ENCODE data around the gene KCNJ16.

Gene KCNJ16

GRCh38 chr17:70132505-70132904, 57.5 kb downstream of the KCNJ16 start:
- no peak for DNase-seq

- DNase-seq, result no peak
Measured at GRCh38 chr17:70134042-70134441, 59.0 kb downstream of the KCNJ16 start.

- no peak for DNase-seq
Measured at GRCh38 chr17:70134777-70135176, 59.8 kb downstream of the KCNJ16 start.

GRCh38 chr17:70136131-70136530, 61.1 kb downstream of the KCNJ16 start:
- DNase-seq, result no peak

GRCh38 chr17:70137451-70138230, 62.6 kb downstream of the KCNJ16 start:
- DNase-seq, result peak; percentile 6

- DNase-seq, result no peak
Measured at GRCh38 chr17:70138291-70138865, 63.4 kb downstream of the KCNJ16 start.

- no peak for DNase-seq
Measured at GRCh38 chr17:70139449-70139993, 64.5 kb downstream of the KCNJ16 start.

GRCh38 chr17:70144260-70144846, 69.3 kb downstream of the KCNJ16 start:
- peak; percentile 16 for DNase-seq

- no peak for DNase-seq
Measured at GRCh38 chr17:70153210-70153609, 78.2 kb downstream of the KCNJ16 start.

- no peak for DNase-seq
Measured at GRCh38 chr17:70157151-70157550, 82.1 kb downstream of the KCNJ16 start.

- no peak for DNase-seq
Measured at GRCh38 chr17:70158180-70158579, 83.2 kb downstream of the KCNJ16 start.

- no peak for DNase-seq
Measured at GRCh38 chr17:70158591-70158990, 83.6 kb downstream of the KCNJ16 start.

- no peak for DNase-seq
Measured at GRCh38 chr17:70159980-70160379, 85.0 kb downstream of the KCNJ16 start.

GRCh38 chr17:70161519-70161918, 86.5 kb downstream of the KCNJ16 start:
- no peak for DNase-seq

GRCh38 chr17:70165383-70165782, 90.4 kb downstream of the KCNJ16 start:
- DNase-seq, result no peak

GRCh38 chr17:70166615-70167014, 91.6 kb downstream of the KCNJ16 start:
- no peak for DNase-seq

GRCh38 chr17:70168044-70168976, 93.3 kb downstream of the KCNJ16 start:
- no peak for DNase-seq

- peak; percentile 26 for DNase-seq
Measured at GRCh38 chr17:70168977-70169708, 94.1 kb downstream of the KCNJ16 start, which contains the start of gene KCNJ2. Gene KCNJ2, plus strand, starts transcription at chr17:70169532. Its CDS starts 5,508 bp downstream, at chr17:70175040.

- no peak for DNase-seq
Measured at GRCh38 chr17:70169709-70170597, 94.9 kb downstream of the KCNJ16 start.

GRCh38 chr17:70171159-70171558, 96.1 kb downstream of the KCNJ16 start:
- no peak for DNase-seq

- no peak for DNase-seq
Measured at GRCh38 chr17:70172449-70172848, 97.4 kb downstream of the KCNJ16 start.

All from CD4-positive, alpha-beta T cell treated with Interleukin-4 for 4 hours (primary cell).